Esophagus muscularis mucosa (tissue), 4 donors: Measurements from ENCODE around the gene JADE1. TPM values are rescaled to one million over a fixed set of nuclear protein-coding genes. Genes with fewer than 3 reads are reported as not detected.

Experiments
- DNase-seq: peaks from one replicate; pipeline ENCODE4 v3.0.0-alpha.2; 2017; ENCODE audit errors: extremely low spot score
- H3K27ac ChIP-seq, 4 donors: fragments of 200-600 bp; sonication (generic); replicated peaks in 1 of 4; 1 replicate in 3 of 4; 2 replicates in 1 of 4; pipeline ENCODE4 v1.5.1; 2016 to 2019; ENCODE audit warnings: mild to moderate bottlenecking in 1 of 4
- H3K27me3 ChIP-seq, 4 donors: fragments of 200-600 bp; sonication (generic); one replicate each; pipeline versions ENCODE4 v1.5.1 to v1.6.0; 2016 to 2019
- H3K36me3 ChIP-seq, 4 donors: fragments of 200-600 bp; sonication (generic); one replicate each; pipeline ENCODE4 v1.5.1; 2016 to 2019
- H3K4me1 ChIP-seq, 4 donors: fragments of 200-600 bp; sonication (generic); one replicate each; pipeline ENCODE4 v1.5.1; 2016 to 2019
- H3K4me3 ChIP-seq, 4 donors: fragments of 200-600 bp; sonication (generic); 1 replicate in 2 of 4; 2 replicates in 2 of 4; pipeline ENCODE4 v1.5.1; 2016 to 2019; ENCODE audit warnings: mild to moderate bottlenecking in 4 of 4, moderate library complexity in 1 of 4
- H3K9me3 ChIP-seq, 4 donors: fragments of 200-600 bp; sonication (generic); 1 replicate in 3 of 4; 2 replicates in 1 of 4; pipeline ENCODE4 v1.5.1; 2016 to 2019
- CTCF ChIP-seq, 3 experiments: fragments of 200-600 bp in 2 of 3; fragments of 450-650 bp in 1 of 3; sonication (generic) in 2 of 3; IDR thresholded peaks; one replicate each; pipeline ENCODE4 v1.5.1; 2017 to 2019; ENCODE audit warnings: antibody characterized with exemption in 3 of 3, mild to moderate bottlenecking in 2 of 3, moderate library complexity in 1 of 3
- EP300 ChIP-seq: sonication (generic); formaldehyde crosslinking; IDR thresholded peaks from one replicate; pipeline ENCODE4 v1.6.1; 2017; ENCODE audit warnings: antibody characterized with exemption
- POLR2A ChIP-seq: fragments of 450-650 bp; IDR thresholded peaks from one replicate; pipeline ENCODE4 v1.6.1; 2017; ENCODE audit warnings: antibody characterized with exemption, moderate library complexity, mild to moderate bottlenecking, low read depth
- POLR2AphosphoS5 ChIP-seq, 2 donors: sonication (generic); formaldehyde crosslinking; IDR thresholded peaks; one replicate each; pipeline ENCODE4 v1.6.1; 2017; ENCODE audit warnings: antibody characterized with exemption in 2 of 2
- WGBS: methylation state at CpG from one replicate; pipeline ENCODE4 v1.1.5; 2018; 5-methylcytosine and 5-hydroxymethylcytosine counted together
- intact Hi-C: fragments of 100-400 bp; cut with DNase I; formaldehyde crosslinking; loops from one replicate; pipeline ENCODE4 v1.15.1; 2023
- total RNA-seq, 4 donors: library from RNA; depleted of rRNA; stranded (reverse); fragments of >200 nt; gene quantifications; one replicate each; pipeline versions ENCODE4 v1.1.0 to v1.2.1, GENCODE V29; 2016

JADE1 gene
- total RNA-seq, 4 donors from 2014 or later, result 40.8 to 60.1 (median 52.0) TPM

- TF ChIP-seq EP300 (no peak), POLR2AphosphoS5 (IDR thresholded peaks at IDR 0.05) (no peak), CTCF (IDR thresholded peaks at IDR 0.05) (no peak), POLR2A (no peak)
- H3K4me1 ChIP-seq, result no peaks in the 10 kb centered on the region
- H3K27me3 ChIP-seq, result no peaks in the 10 kb centered on the region
- no peak for DNase-seq
- H3K27ac ChIP-seq, result no peak overlapping the region
- H3K9me3 ChIP-seq, result no peaks in the 10 kb centered on the region
- intact Hi-C loops, result no loop called here
- H3K4me3 ChIP-seq, result no peak overlapping the region
- 83% methylated on average over 3 of the region's 3 CpGs for WGBS
- peaks cover 0 to 1% (median 0%) of the 10 kb centered on the region in 4 donors for H3K36me3 ChIP-seq
Observed at GRCh38 chr4:128921954-128922353, 112.5 kb downstream of the JADE1 start.
